ENCODE measurements around the gene CDKAL1. TPM values are rescaled to one million over a fixed set of nuclear protein-coding genes. Genes with fewer than 3 reads are reported as not detected.

Gene CDKAL1
- total RNA-seq, 2 donors from 2014 or later: 12.1 to 19.0 TPM

DNA sequence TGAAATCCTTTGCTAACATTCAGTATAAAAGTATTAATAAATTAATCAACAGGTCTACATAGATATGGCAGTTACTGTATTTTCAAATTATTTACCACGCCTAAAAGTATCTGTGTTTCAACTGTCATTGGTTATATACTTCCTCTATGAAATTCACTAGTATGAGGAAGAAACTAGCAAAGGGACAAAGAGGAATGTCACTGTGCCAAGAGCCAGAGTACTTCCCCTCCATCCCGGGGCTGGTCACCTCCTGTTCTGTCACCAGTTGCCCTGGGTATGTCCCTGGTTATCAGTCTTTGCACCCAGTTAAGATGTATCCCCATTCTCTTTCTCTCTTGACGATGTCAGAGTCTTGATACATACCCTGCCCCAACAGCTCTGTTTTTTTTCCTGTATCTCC is 582.5 kb downstream of the CDKAL1 start:
- 83% methylated on average over 3 of the region's 3 CpGs for WGBS
- no peaks in the 10 kb centered on the region for H3K27me3 ChIP-seq (replicated peaks; ENCODE audit: insufficient read depth)
- DNase-seq (ENCODE audit: low spot score): no peak
- TF ChIP-seq, protein P1, sequence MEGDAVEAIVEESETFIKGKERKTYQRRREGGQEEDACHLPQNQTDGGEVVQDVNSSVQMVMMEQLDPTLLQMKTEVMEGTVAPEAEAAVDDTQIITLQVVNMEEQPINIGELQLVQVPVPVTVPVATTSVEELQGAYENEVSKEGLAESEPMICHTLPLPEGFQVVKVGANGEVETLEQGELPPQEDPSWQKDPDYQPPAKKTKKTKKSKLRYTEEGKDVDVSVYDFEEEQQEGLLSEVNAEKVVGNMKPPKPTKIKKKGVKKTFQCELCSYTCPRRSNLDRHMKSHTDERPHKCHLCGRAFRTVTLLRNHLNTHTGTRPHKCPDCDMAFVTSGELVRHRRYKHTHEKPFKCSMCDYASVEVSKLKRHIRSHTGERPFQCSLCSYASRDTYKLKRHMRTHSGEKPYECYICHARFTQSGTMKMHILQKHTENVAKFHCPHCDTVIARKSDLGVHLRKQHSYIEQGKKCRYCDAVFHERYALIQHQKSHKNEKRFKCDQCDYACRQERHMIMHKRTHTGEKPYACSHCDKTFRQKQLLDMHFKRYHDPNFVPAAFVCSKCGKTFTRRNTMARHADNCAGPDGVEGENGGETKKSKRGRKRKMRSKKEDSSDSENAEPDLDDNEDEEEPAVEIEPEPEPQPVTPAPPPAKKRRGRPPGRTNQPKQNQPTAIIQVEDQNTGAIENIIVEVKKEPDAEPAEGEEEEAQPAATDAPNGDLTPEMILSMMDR (IDR thresholded peaks at IDR 0.05): no peak
- no peak for TF ChIP-seq POLR2AphosphoS5 (IDR thresholded peaks at IDR 0.05)
- no peak for TF ChIP-seq POLR2A (IDR thresholded peaks at IDR 0.05)
- H3K4me1 ChIP-seq (replicated peaks): no peaks in the 10 kb centered on the region
- H3K9me3 ChIP-seq: no peaks in the 10 kb centered on the region
- H3K36me3 ChIP-seq: no peaks in the 10 kb centered on the region
- intact Hi-C loops (cut with DNase I): no loop called here
- H3K4me3 ChIP-seq: no peak overlapping the region
- H3K27ac ChIP-seq: no peak overlapping the region

DNA sequence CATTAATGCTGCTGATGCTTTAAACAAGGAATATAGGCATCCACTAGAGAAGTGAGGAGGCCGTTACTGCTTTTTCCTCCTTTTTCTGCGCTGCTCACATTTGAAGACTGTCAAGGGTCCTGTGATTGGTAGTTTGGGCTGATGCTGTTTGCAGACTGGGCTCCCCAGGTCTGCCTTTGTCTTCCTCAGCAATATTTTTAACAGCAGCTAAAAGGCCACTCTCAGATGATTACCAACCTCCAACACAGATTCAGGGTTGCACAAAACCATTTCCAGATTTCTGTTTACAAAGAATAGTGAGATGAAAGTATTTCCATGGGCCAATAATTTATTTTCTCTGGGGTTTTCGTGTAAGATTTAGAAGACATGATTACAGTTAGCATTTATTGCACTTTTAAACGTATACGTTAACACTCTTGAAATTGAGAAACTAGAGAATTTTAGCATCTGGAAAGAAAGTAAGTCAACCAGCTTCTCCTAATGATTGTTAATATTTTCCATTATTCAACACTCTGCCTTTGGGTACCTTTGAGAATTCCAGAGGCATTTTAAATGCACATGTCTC is 584.0 kb downstream of the CDKAL1 start:
- Histone ChIP-seq H3K9me3 (no peaks in the 10 kb centered on the region), H3K4me3 (no peak overlapping the region), H3K36me3 (no peaks in the 10 kb centered on the region), H3K27ac (no peak overlapping the region), H3K4me1 (replicated peaks) (no peaks in the 10 kb centered on the region), H3K27me3 (replicated peaks; ENCODE audit: insufficient read depth) (no peaks in the 10 kb centered on the region)
- no peak for DNase-seq (ENCODE audit: low spot score)
- intact Hi-C loops (cut with DNase I): no loop called here
- TF ChIP-seq POLR2AphosphoS5 (IDR thresholded peaks at IDR 0.05): no peak
- TF ChIP-seq, protein P1 (IDR thresholded peaks at IDR 0.05): no peak
- no peak for TF ChIP-seq POLR2A (IDR thresholded peaks at IDR 0.05)
- 89% methylated on average over 5 of the region's 5 CpGs for WGBS

DNA sequence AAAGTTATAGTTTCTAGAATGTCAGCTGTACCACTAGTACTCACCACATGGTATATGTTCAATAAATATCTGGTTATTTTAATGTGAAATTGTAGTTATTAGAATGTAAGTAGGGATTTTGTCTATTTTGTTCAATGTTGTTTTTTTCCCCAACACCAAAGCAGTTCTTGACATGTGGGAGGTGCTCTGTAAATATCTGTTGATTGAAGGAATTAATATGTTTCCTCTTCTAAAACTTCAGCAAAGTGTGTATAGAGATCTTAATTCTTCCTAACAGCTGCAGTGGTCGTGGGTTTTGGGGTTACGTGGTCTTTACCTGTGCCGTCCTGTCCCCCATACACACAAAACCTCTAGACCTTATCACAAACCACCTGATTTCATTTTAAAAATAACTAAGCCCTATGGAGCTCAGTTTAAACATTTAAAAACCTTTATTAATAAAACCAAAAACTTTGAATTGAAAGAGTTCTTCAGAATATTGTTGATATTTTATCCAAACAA is 587.4 kb downstream of the CDKAL1 start:
- Histone ChIP-seq H3K9me3 (no peaks in the 10 kb centered on the region), H3K27ac (no peak overlapping the region), H3K4me3 (no peak overlapping the region), H3K4me1 (replicated peaks) (no peaks in the 10 kb centered on the region), H3K36me3 (no peaks in the 10 kb centered on the region), H3K27me3 (replicated peaks; ENCODE audit: insufficient read depth) (no peaks in the 10 kb centered on the region)
- DNase-seq (ENCODE audit: low spot score): no peak
- 87% methylated on average over 3 of the region's 3 CpGs for whole genome bisulfite sequencing
- TF ChIP-seq POLR2AphosphoS5 (IDR thresholded peaks at IDR 0.05): no peak
- TF ChIP-seq, protein P1 (IDR thresholded peaks at IDR 0.05): no peak
- no peak for TF ChIP-seq POLR2A (IDR thresholded peaks at IDR 0.05)
- intact Hi-C loops (cut with DNase I): no loop called here

DNA sequence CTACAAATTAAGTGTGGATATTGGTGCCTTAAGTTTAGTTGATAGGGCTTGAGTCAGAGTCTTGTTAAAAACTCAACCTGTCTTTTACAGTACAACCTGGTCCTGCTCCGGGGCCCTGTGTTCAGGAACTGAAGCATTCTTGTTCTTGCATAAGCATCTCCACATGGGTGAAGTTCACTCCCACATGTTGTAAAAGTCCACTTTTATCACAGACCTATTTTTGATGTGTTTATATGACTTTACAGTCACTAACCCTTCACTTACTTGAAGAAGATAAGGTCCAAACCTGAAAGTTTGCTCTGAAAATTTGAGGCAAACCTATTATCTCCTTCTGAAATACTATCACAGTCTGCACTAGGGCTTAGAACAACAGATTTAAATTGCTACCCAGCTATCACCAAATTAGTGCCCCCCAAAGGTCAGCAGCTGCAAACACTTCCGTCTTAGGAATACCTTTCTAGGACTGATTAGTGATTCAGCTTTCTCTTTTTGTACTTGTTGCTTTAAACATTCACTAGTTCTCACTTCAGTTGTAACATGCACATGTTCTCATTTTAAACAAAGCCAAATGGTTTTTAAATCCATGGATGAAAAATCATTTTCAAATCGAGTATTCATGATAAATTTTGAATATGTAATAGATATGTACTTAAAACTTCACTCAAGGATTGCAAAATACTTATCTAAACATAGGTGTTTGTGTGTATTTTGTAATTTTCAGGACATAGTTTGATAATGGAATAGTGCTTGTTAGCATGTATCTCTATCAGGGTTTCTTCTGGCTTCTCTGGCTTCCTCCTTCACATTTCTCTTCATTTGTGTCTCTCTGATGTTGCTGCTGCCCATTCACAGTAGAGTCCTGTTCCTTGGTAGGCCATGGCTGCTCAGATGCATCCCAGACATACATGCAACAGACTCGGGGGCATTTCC is 589.5 kb downstream of the CDKAL1 start:
- TF ChIP-seq, protein P1 (IDR thresholded peaks at IDR 0.05): no peak
- TF ChIP-seq POLR2A (IDR thresholded peaks at IDR 0.05) (no peak), POLR2AphosphoS5 (IDR thresholded peaks at IDR 0.05) (no peak)
- DNase-seq (ENCODE audit: low spot score): no peak
- H3K4me3 ChIP-seq: no peak overlapping the region
- no peaks in the 10 kb centered on the region for H3K9me3 ChIP-seq
- WGBS: 74% methylated on average over 4 of the region's 4 CpGs
- intact Hi-C loops (cut with DNase I): no loop called here
- H3K36me3 ChIP-seq: no peaks in the 10 kb centered on the region
- no peaks in the 10 kb centered on the region for H3K4me1 ChIP-seq (replicated peaks)
- no peaks in the 10 kb centered on the region for H3K27me3 ChIP-seq (replicated peaks; ENCODE audit: insufficient read depth)
- no peak overlapping the region for H3K27ac ChIP-seq

Data from prostate gland (tissue), 2 donors.